Hepatocyte (in vitro differentiated cells): ENCODE data around the gene HARS2.

Experiments
- EZH2 ChIP-seq: fragments of 200-600 bp; sonication (generic); IDR thresholded peaks from 2 replicates; pipeline ENCODE4 v1.6.1; 2016; ENCODE audit warnings: antibody characterized with exemption, mild to moderate bottlenecking, borderline replicate concordance
- TF ChIP-seq, protein P1 (sequence below): fragments of 200-600 bp; sonication (generic); IDR thresholded peaks from 2 replicates; pipeline ENCODE4 v1.5.1; 2016; ENCODE audit warnings: antibody characterized with exemption, mild to moderate bottlenecking; ENCODE audit not compliant: poor library complexity

DNA sequence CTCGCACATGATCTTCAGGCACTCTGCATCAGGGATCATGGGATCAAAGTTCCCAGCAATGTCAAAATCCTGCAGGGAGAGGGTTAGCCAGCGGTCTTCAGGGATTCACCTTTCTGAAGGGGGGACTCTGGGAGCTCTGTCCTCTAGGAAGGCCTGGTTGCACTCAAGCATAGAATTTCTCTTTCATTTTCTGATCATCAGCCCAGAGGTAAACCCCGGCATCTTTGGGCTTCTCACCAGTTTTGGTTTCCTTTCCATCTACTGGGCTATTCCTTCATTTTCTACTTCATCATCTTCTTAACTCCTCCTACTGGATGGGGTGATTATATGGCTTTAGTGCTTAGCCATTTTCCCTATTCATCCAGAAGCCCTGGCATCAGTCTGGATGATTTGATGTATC is 13.3 kb upstream of the HARS2 start:
- TF ChIP-seq, protein P1, sequence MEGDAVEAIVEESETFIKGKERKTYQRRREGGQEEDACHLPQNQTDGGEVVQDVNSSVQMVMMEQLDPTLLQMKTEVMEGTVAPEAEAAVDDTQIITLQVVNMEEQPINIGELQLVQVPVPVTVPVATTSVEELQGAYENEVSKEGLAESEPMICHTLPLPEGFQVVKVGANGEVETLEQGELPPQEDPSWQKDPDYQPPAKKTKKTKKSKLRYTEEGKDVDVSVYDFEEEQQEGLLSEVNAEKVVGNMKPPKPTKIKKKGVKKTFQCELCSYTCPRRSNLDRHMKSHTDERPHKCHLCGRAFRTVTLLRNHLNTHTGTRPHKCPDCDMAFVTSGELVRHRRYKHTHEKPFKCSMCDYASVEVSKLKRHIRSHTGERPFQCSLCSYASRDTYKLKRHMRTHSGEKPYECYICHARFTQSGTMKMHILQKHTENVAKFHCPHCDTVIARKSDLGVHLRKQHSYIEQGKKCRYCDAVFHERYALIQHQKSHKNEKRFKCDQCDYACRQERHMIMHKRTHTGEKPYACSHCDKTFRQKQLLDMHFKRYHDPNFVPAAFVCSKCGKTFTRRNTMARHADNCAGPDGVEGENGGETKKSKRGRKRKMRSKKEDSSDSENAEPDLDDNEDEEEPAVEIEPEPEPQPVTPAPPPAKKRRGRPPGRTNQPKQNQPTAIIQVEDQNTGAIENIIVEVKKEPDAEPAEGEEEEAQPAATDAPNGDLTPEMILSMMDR, result no peak
- TF ChIP-seq EZH2, result no peak
